ENCODE measurements around the gene NOD2.

Gene NOD2

GRCh38 chr16:50683689-50684374 lies 9.6 kb upstream of the NOD2 start:
- TF ChIP-seq CTCF (IDR thresholded peaks at IDR 0.05; ENCODE audit: low read depth, low read length, missing control alignments) = no peak
- H3K4me3 ChIP-seq (replicated peaks; ENCODE audit: low read depth, low read length) = no peak overlapping the region
- no peak for DNase-seq (ENCODE audit: extremely low read depth, low read depth)

- no peak for TF ChIP-seq CTCF (IDR thresholded peaks at IDR 0.05; ENCODE audit: low read depth, low read length, missing control alignments)
- H3K4me3 ChIP-seq (replicated peaks; ENCODE audit: low read depth, low read length) = no peak overlapping the region
- no peak for DNase-seq (ENCODE audit: extremely low read depth, low read depth)
Measured at GRCh38 chr16:50684823-50685461, 8.5 kb upstream of the NOD2 start.

- H3K4me3 ChIP-seq (replicated peaks; ENCODE audit: low read depth, low read length) = no peak overlapping the region
- no peak for TF ChIP-seq CTCF (IDR thresholded peaks at IDR 0.05; ENCODE audit: low read depth, low read length, missing control alignments)
Measured at GRCh38 chr16:50685462-50686063, 7.8 kb upstream of the NOD2 start.

GRCh38 chr16:50688083-50688482 lies 5.3 kb upstream of the NOD2 start:
- no peak overlapping the region for H3K4me3 ChIP-seq (replicated peaks; ENCODE audit: low read depth, low read length)
- no peak for TF ChIP-seq CTCF (IDR thresholded peaks at IDR 0.05; ENCODE audit: low read depth, low read length, missing control alignments)
- no peak for DNase-seq (ENCODE audit: extremely low read depth, low read depth)

More at GRCh38 chr16:50685462-50686063, 7.8 kb upstream of the NOD2 start:
- no peak for DNase-seq (ENCODE audit: extremely low read depth, low read depth)

- no peak for TF ChIP-seq CTCF (IDR thresholded peaks at IDR 0.05; ENCODE audit: low read depth, low read length, missing control alignments)
- no peak for DNase-seq (ENCODE audit: extremely low read depth, low read depth)
- no peak overlapping the region for H3K4me3 ChIP-seq (replicated peaks; ENCODE audit: low read depth, low read length)
Measured at GRCh38 chr16:50688867-50689266, 4.5 kb upstream of the NOD2 start.

- no peak for DNase-seq (ENCODE audit: extremely low read depth, low read depth)
- no peak for TF ChIP-seq CTCF (IDR thresholded peaks at IDR 0.05; ENCODE audit: low read depth, low read length, missing control alignments)
Measured at GRCh38 chr16:50690177-50690576, 3.2 kb upstream of the NOD2 start.

More at GRCh38 chr16:50690177-50690576, 3.2 kb upstream of the NOD2 start:
- no peak overlapping the region for H3K4me3 ChIP-seq (replicated peaks; ENCODE audit: low read depth, low read length)
